SKM-1 treated with dmso at 0.1 percent for 144 hours (cell line): ENCODE results near the gene APOA4.

Experiments
- DNase-seq: peaks from one replicate; lab custom pipeline; 2025; ENCODE audit not compliant: unreplicated experiment; lab: John Stamatoyannopoulos, UW

APOA4 gene

GRCh38 chr11:116823031-116823843 lies at the start of gene APOA4:
Gene APOA4 (minus strand): TSS chr11:116823304. CDS start chr11:116823191, 113 bp downstream.
- DNase-seq = no peak

DNA sequence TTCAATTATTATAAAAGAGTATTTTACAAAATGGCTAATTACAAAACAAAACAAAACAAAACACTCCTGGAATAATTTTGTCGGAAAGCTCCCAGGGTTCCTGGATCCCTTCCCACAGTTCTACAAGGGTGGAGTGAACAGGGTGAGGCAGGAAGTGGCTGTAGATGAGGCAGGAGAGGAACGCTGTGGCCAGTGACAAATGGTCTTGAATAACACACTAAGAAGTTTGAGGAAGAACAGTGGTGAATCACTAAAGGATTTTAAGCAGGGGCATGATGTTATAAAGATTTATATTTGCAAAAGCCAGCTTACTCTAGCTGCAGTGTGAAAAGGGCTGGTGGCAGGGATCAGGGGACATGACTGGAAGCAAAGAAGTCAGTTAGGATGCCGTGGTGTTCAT lies 48.1 kb upstream of the APOA4 start:
- DNase-seq = no peak

- no peak for DNase-seq
Measured at GRCh38 chr11:116870054-116870453, 47.0 kb upstream of the APOA4 start.

DNA sequence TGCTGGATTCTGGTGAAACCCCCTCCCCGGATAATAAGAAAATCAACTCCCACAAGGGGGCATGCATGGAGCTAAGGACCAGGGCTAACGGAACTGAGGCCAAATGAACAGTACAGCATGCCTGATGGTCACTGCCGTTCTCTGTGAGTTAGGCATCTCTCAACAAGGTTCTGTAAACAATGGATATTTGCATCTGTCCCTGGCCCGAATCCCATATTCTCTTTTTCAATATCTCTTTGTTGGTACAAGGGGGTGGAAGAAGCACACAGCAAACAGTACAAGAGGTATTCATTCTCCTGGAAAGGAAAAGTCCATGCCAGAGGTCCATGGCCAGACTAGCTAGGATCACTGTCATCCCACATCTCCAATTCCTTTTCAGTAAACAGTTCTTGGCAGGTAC lies 46.5 kb upstream of the APOA4 start:
- no peak for DNase-seq

DNA sequence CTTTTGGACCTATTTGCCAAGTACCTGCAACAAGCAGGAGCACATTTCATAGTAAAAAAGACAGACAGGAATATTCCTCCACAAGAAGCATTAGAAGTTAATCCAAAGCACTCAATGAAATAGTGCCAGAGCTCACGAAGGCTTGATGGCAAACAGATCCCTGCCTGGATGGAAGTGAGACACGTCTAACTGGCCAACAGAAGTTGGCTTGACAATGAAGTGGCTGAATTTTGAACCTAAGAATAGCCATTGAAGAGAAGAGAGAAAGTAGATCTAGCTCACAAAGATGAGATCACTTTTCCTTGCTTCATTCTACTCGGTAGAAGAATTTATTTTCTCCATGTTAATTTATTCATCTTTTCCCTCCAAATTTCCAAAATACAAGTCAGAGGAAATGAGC lies 45.0 kb upstream of the APOA4 start:
- DNase-seq = no peak

DNA sequence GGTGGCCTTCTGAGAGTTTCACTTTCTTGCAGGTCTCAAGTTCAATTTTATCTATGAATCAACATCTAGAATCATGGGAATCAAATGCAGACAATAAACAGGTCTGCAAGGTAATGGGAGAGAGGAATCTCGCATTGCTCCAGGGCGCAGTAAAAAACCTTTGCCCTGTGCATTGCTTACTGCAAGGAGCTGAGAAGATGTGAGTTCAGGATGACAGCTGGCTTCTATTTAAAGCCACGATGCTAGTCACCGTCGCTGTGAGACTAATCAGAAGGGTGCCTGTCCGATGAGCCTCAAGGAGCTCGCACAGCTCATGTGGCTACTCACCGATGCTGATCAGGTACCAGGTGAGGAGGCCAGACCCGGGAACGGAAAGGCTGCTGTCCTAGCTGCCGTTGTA lies 44.5 kb upstream of the APOA4 start:
- no peak for DNase-seq

- DNase-seq = no peak
Measured at GRCh38 chr11:116866804-116867455, 43.8 kb upstream of the APOA4 start.

GRCh38 chr11:116865696-116866095 lies 42.6 kb upstream of the APOA4 start:
- no peak for DNase-seq

- no peak for DNase-seq
Measured at GRCh38 chr11:116864531-116864930, 41.4 kb upstream of the APOA4 start.

- DNase-seq = no peak
Measured at GRCh38 chr11:116862951-116863350, 39.8 kb upstream of the APOA4 start.

GRCh38 chr11:116862185-116862584 lies 39.1 kb upstream of the APOA4 start:
- DNase-seq = no peak

- no peak for DNase-seq
Measured at GRCh38 chr11:116861539-116861938, 38.4 kb upstream of the APOA4 start.

- DNase-seq = no peak
Measured at GRCh38 chr11:116860303-116860702, 37.2 kb upstream of the APOA4 start.

DNA sequence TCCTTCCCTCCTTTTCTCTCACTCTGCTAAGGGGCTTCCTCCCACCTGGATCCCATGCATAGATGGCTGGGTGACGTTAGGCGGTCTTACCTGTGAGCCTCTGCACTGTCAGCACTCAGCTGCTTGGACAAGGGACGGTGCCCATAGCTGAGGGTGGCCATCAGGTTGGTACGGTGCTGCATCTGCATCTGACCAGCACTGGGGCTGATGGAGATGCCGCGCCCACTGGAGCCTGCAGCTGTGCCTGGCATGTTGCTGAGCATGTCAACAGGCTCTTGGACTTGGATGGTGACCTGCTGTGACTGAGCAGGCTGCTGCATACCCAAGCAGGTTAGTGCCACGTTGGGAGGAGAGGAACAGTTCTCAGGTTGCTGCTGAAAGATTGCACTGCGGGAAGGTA lies 36.1 kb upstream of the APOA4 start:
- DNase-seq = no peak

- DNase-seq = no peak
Measured at GRCh38 chr11:116857936-116858335, 34.8 kb upstream of the APOA4 start.

- no peak for DNase-seq
Measured at GRCh38 chr11:116857316-116857715, 34.2 kb upstream of the APOA4 start.

DNA sequence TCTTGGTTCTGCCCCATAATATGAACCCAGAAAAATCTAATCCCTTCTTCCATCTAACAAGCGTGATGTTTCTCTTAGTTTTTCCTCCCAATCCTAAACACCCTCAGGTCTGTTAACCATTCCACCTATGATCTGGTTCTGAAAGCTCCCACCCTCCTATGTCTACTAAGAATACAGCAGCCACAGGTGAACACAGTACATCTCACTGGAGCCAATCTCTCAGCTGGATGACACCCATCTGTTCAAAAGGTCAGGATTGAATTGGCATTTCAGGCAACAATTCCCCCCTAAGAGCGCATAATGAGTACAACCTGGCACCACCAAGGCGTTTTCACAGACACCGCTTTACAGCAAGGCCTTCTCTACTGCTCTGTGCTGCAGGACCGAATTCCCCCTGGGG lies 33.3 kb upstream of the APOA4 start:
- no peak for DNase-seq

DNA sequence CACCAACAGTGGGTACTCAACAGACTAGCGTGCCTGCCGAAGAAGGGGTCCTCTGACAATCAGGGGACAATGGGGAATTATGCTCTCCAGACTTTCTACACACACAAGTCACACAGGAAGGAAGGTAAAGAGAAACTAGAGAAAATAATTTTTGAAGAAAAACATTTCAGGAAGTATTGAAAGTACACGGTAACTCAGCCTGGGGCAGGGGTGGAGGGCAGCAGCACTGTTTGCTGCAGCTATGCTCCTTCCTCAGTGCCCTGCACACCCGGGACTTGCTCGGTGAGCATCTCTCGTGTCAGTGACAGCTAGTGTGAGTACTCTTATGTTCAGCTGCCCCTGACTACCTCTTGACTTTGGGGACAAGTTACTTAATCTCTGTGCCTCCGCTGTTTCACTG lies 32.3 kb upstream of the APOA4 start:
- no peak for DNase-seq

DNA sequence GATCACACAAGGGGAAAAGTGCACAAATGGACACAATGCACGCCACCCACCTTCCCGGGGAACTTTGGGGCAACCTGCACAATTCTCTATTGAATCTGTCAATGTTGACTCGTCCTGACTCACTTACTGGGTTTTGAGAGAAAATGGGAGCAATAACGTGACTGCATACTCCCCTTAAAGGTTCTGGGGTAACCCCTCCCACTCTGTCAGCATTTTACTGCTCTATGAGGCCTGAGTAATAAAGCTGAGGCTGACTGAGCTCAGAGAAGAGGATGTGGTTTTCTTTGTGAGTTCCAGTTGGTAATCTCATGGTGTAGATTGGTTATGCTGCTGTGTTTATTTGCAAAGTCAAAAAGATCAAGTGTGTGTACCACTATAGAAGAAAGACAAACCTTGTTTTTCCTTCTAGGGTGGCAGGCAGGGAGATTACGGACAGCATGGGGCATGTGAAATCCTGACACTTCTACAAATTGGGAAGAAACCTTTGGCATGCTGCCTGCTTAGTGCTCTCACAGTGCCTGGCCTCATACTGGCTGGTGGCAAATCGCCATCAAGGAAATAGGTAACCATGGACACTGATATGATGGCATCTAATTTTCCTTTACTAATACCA lies 30.5 kb upstream of the APOA4 start:
- DNase-seq = peak; percentile 87

GRCh38 chr11:116852261-116853031 lies 29.3 kb upstream of the APOA4 start:
- no peak for DNase-seq

- peak; percentile 46 for DNase-seq
Measured at GRCh38 chr11:116851626-116852025, 28.5 kb upstream of the APOA4 start.
